HG03039 (cell line): ENCODE measurements around the gene WDR83.
"Not testable (repeated sequence)": the region's sequence is repeated elsewhere in the genome, so short reads cannot be mapped to it uniquely, and the experiment has no call there.

Experiments used
- ATAC-seq: cut with Tn5 transposase; IDR thresholded peaks from one replicate; pipeline ENCODE4 v1.9.1; 2021; ENCODE audit warnings: mild to moderate bottlenecking, moderate library complexity; ENCODE audit not compliant: unreplicated experiment

The WDR83 gene

GRCh38 chr19:12652219-12652618, 14.4 kb upstream of the WDR83 start:
- no peak for ATAC-seq

GRCh38 chr19:12655546-12655945, 11.1 kb upstream of the WDR83 start:
- no peak for ATAC-seq

GRCh38 chr19:12656899-12657571, 9.6 kb upstream of the WDR83 start:
- no peak for ATAC-seq

- no peak for ATAC-seq
Measured at GRCh38 chr19:12657966-12658365, 8.6 kb upstream of the WDR83 start.

- no peak for ATAC-seq
Measured at GRCh38 chr19:12660980-12661379, 5.6 kb upstream of the WDR83 start.

- ATAC-seq, result no peak
Measured at GRCh38 chr19:12664406-12665280, 2.0 kb upstream of the WDR83 start.

GRCh38 chr19:12665281-12665573, 1.4 kb upstream of the WDR83 start:
- ATAC-seq, result no peak

- ATAC-seq, result no peak
Measured at GRCh38 chr19:12665671-12666264, 839 bp upstream of the WDR83 start.

GRCh38 chr19:12667731-12668302, 1.2 kb downstream of the WDR83 start:
- no peak for ATAC-seq

- no peak for ATAC-seq
Measured at GRCh38 chr19:12668346-12668745, 1.7 kb downstream of the WDR83 start.

- ATAC-seq, result no peak
Measured at GRCh38 chr19:12668932-12669269, 2.3 kb downstream of the WDR83 start.

- ATAC-seq, result no peak
Measured at GRCh38 chr19:12669270-12670158, 2.9 kb downstream of the WDR83 start.

GRCh38 chr19:12670159-12670928, 3.7 kb downstream of the WDR83 start:
- no peak for ATAC-seq

- ATAC-seq, result no peak
Measured at GRCh38 chr19:12672744-12673143, 6.1 kb downstream of the WDR83 start.

GRCh38 chr19:12675399-12675798, 8.8 kb downstream of the WDR83 start:
- no peak for ATAC-seq

- ATAC-seq, result no peak
Measured at GRCh38 chr19:12675940-12676339, 9.3 kb downstream of the WDR83 start.

- no peak for ATAC-seq
Measured at GRCh38 chr19:12676384-12676792, 9.8 kb downstream of the WDR83 start.

GRCh38 chr19:12676928-12677327, 10.3 kb downstream of the WDR83 start:
- ATAC-seq, result no peak

- ATAC-seq, result not testable (repeated sequence)
Measured at GRCh38 chr19:12678039-12678438, 11.4 kb downstream of the WDR83 start.

GRCh38 chr19:12680034-12680433, 13.4 kb downstream of the WDR83 start:
- no peak for ATAC-seq
